ENCODE data around the gene PRKD3. TPM values are rescaled to one million over a fixed set of nuclear protein-coding genes. Genes with fewer than 3 reads are reported as not detected.
"Not testable (repeated sequence)": the region's sequence is repeated elsewhere in the genome, so short reads cannot be mapped to it uniquely, and the experiment has no call there.

PRKD3 gene
- total and polyA plus RNA-seq, 2 donors (not counting 1 experiment from before 2014, with no cell fraction given): 28.9 to 82.2 TPM

DNA sequence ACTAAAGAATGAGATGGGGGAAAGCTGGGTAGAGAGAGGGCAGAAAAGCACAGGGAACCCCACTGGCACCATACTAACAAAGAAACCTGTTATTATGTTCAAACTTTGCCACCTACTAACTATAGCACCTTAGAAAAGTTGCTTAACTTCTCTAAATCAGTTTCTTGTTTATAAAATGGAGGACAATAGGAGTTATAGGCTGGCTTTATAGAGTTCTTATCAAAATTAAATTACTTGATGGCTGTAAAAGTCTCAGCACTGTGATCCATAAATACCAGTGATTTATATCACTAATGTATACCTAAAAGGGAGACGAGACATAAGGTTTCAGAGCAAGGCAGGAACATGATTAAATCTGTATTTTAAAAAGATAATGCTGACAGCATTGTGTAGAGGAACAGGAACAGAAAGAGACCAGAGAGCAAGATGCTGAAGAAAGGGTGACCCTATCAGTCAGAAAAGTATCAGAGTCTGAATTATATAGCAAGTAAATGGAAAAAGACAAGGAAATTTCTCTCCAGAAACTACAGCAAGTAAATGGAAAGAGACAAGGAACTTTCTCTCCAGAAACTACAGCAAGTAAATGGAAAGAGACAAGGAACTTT is 29.1 kb downstream of the PRKD3 start:
- intact Hi-C loops (cut with micrococcal nuclease): no loop called here
- Histone ChIP-seq H3K4me3 (ENCODE audit: control extremely low read depth in 1 of 5, extremely low read depth in 1 of 5, insufficient read depth in 1 of 5, low read depth in 2 of 5, low read length in 4 of 5) (no peak overlapping the region), H2AFZ (ENCODE audit: insufficient read depth, low read depth, low read length, poor library complexity, severe bottlenecking) (no peak overlapping the region), H3K9ac (ENCODE audit: low read length) (no peak overlapping the region), H3K79me2 (ENCODE audit: control insufficient read depth, insufficient read depth, low read length) (peaks cover 68% of the 10 kb centered on the region), H3K4me2 (replicated peaks; ENCODE audit: low read depth, low read length, poor library complexity, severe bottlenecking) (peak overlapping the region; percentile 35), H3K36me3 (replicated peaks in 1 of 2; ENCODE audit: control extremely low read depth in 1 of 2, control insufficient read depth in 1 of 2, extremely low read depth in 1 of 2, insufficient read depth in 2 of 2, low read length in 1 of 2) (peaks cover 0 to 12% of the 10 kb centered on the region in 2 experiments), H4K20me1 (ENCODE audit: control insufficient read depth, insufficient read depth, low read length, poor library complexity, severe bottlenecking) (peaks cover 8% of the 10 kb centered on the region), H3K27ac (ENCODE audit: low read length in 2 of 2) (peak overlapping the region; percentile 11 to 28), H3K9me3 (ENCODE audit: control extremely low read depth in 1 of 3, control insufficient read depth in 2 of 3, insufficient read depth in 1 of 3, low read length in 2 of 3) (no peaks in the 10 kb centered on the region), H3K27me3 (replicated peaks in 1 of 4; ENCODE audit: control extremely low read depth in 1 of 4, control insufficient read depth in 3 of 4, insufficient read depth in 4 of 4, low read length in 3 of 4) (no peaks in the 10 kb centered on the region), H3K4me1 (ENCODE audit: control insufficient read depth in 2 of 2, insufficient read depth in 2 of 2, low read length in 2 of 2) (peaks cover 6 to 10% of the 10 kb centered on the region in 2 donors)
- POLR2A ChIA-PET: no interaction called here
- no peak for ATAC-seq (ENCODE audit: low read depth)
- no CpG with 5 or more reads among the region's 1 CpG for WGBS (ENCODE audit: insufficient coverage)
- no peak overlapping the region for H3K4me3 Mint-ChIP-seq
- CTCF ChIA-PET: interaction anchor here (0.7 kb wide), 1 partner anchor 10 kb away, joined by 3 read pairs; no protein-coding TSS in a partner anchor
- peaks cover 3% of the 10 kb centered on the region for H3K9me3 Mint-ChIP-seq (ENCODE audit: insufficient read depth)
- H3K27me3 Mint-ChIP-seq: no peaks in the 10 kb centered on the region
- TF ChIP-seq, protein P1, sequence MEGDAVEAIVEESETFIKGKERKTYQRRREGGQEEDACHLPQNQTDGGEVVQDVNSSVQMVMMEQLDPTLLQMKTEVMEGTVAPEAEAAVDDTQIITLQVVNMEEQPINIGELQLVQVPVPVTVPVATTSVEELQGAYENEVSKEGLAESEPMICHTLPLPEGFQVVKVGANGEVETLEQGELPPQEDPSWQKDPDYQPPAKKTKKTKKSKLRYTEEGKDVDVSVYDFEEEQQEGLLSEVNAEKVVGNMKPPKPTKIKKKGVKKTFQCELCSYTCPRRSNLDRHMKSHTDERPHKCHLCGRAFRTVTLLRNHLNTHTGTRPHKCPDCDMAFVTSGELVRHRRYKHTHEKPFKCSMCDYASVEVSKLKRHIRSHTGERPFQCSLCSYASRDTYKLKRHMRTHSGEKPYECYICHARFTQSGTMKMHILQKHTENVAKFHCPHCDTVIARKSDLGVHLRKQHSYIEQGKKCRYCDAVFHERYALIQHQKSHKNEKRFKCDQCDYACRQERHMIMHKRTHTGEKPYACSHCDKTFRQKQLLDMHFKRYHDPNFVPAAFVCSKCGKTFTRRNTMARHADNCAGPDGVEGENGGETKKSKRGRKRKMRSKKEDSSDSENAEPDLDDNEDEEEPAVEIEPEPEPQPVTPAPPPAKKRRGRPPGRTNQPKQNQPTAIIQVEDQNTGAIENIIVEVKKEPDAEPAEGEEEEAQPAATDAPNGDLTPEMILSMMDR (IDR thresholded peaks at IDR 0.05): no peak
- TF ChIP-seq EZH2 (IDR thresholded peaks at IDR 0.05; ENCODE audit: borderline replicate concordance, insufficient read depth, low read depth, low read length, poor library complexity, severe bottlenecking): no peak
- peaks cover 45% of the 10 kb centered on the region for H3K4me1 Mint-ChIP-seq
- H3K27ac Mint-ChIP-seq: peak overlapping the region; percentile 12
- DNase-seq: peak; percentile 20

DNA sequence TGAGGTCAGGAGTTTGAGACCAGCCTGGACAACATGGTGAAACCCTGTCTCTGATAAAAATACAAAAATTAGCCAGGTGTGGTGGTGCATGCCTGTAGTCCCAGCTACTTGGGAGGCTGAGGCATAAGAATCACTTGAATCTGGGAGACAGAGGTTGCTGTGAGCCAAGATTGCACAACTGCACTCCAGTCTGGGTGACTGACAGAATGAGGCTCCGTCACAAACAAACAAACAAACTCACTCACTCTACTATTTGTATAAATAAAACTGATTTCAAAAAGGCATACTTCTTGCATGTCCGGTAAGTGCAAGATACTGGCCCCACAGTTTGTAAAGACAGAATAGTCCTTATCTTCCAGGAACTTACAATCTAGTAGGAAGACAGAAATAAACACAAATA is 29.8 kb downstream of the PRKD3 start:
- H3K27me3 Mint-ChIP-seq; H4K20me1 ChIP-seq (ENCODE audit: control insufficient read depth, insufficient read depth, low read length, poor library complexity, severe bottlenecking); H3K4me3 ChIP-seq (ENCODE audit: control extremely low read depth in 1 of 5, extremely low read depth in 1 of 5, insufficient read depth in 1 of 5, low read depth in 2 of 5, low read length in 4 of 5); H3K27ac ChIP-seq (ENCODE audit: low read length in 2 of 2); H3K9ac ChIP-seq (ENCODE audit: low read length); CTCF ChIA-PET; H3K27me3 ChIP-seq (replicated peaks in 1 of 4; ENCODE audit: control extremely low read depth in 1 of 4, control insufficient read depth in 3 of 4, insufficient read depth in 4 of 4, low read length in 3 of 4); H3K4me1 ChIP-seq (ENCODE audit: control insufficient read depth in 2 of 2, insufficient read depth in 2 of 2, low read length in 2 of 2); H3K27ac Mint-ChIP-seq; intact Hi-C loops (cut with micrococcal nuclease); POLR2A ChIA-PET; H3K9me3 ChIP-seq (ENCODE audit: control extremely low read depth in 1 of 3, control insufficient read depth in 2 of 3, insufficient read depth in 1 of 3, low read length in 2 of 3); ATAC-seq (ENCODE audit: low read depth); H3K4me3 Mint-ChIP-seq; H3K4me2 ChIP-seq (replicated peaks; ENCODE audit: low read depth, low read length, poor library complexity, severe bottlenecking); H2AFZ ChIP-seq (ENCODE audit: insufficient read depth, low read depth, low read length, poor library complexity, severe bottlenecking); DNase-seq; H3K9me3 Mint-ChIP-seq (ENCODE audit: insufficient read depth): not testable (repeated sequence)
- no CpG with 5 or more reads among the region's 2 CpGs for WGBS (ENCODE audit: insufficient coverage)
- peaks cover 43% of the 10 kb centered on the region for H3K4me1 Mint-ChIP-seq
- Histone ChIP-seq H3K36me3 (replicated peaks in 1 of 2; ENCODE audit: control extremely low read depth in 1 of 2, control insufficient read depth in 1 of 2, extremely low read depth in 1 of 2, insufficient read depth in 2 of 2, low read length in 1 of 2) (peaks cover 0 to 14% of the 10 kb centered on the region in 2 experiments), H3K79me2 (ENCODE audit: control insufficient read depth, insufficient read depth, low read length) (peaks cover 61% of the 10 kb centered on the region)

All from B cell (primary cell).